Neural cell (in vitro differentiated cells): Measurements from ENCODE around the gene KIFC1. TPM values are rescaled to one million over a fixed set of nuclear protein-coding genes. Genes with fewer than 3 reads are reported as not detected.

Source experiments
- H2AFZ ChIP-seq: fragments of 200-600, 300-800 bp; sonication (generic), shearing (Covaris generic); 2 replicates; pipeline ENCODE4 v1.6.0; 2014; ENCODE audit warnings: low read depth, mild to moderate bottlenecking, antibody characterized with exemption, low read length, moderate library complexity
- H3F3A ChIP-seq: fragments of 200-600 bp; shearing (Covaris generic); 2 replicates; pipeline ENCODE4 v1.6.1; 2016; ENCODE audit warnings: mild to moderate bottlenecking, moderate library complexity, mixed read lengths, antibody characterized with exemption, low read length; ENCODE audit not compliant: insufficient read depth, poor library complexity, severe bottlenecking
- H3K27ac ChIP-seq: fragments of 200-600, 300-800 bp; sonication (generic), shearing (Covaris generic); 2 replicates; pipeline ENCODE4 v1.5.1; 2014; ENCODE audit warnings: mild to moderate bottlenecking, low read length, moderate library complexity
- H3K27me3 ChIP-seq: fragments of 300-800, 200-600 bp; sonication (generic), shearing (Covaris generic); 2 replicates; pipeline ENCODE4 v1.6.0; 2014; ENCODE audit warnings: mild to moderate bottlenecking, low read depth, low read length, moderate library complexity; ENCODE audit not compliant: insufficient read depth
- H3K36me3 ChIP-seq: fragments of 300-800, 200-600 bp; sonication (generic), shearing (Covaris generic); 2 replicates; pipeline ENCODE4 v1.5.1; 2014; ENCODE audit warnings: mild to moderate bottlenecking, antibody characterized with exemption, low read length, moderate library complexity; ENCODE audit not compliant: insufficient read depth
- H3K4me2 ChIP-seq: fragments of 300-800, 200-600 bp; sonication (generic), shearing (Covaris generic); 2 replicates; pipeline ENCODE4 v1.6.0; 2014; ENCODE audit warnings: mild to moderate bottlenecking, low read length
- H3K4me3 ChIP-seq: fragments of 300-800, 200-600 bp; sonication (generic), shearing (Covaris generic); 2 replicates; pipeline ENCODE4 v1.5.1; 2014; ENCODE audit warnings: mild to moderate bottlenecking, low read length, moderate library complexity
- H3K79me2 ChIP-seq: fragments of 200-600 bp; shearing (Covaris generic); replicated peaks from 2 replicates; pipeline ENCODE4 v1.6.0; 2014; ENCODE audit warnings: mild to moderate bottlenecking, low read length, moderate library complexity; ENCODE audit not compliant: insufficient read depth
- H3K9ac ChIP-seq: fragments of 300-800, 200-600 bp; sonication (generic), shearing (Covaris generic); 2 replicates; pipeline ENCODE4 v1.6.1; 2016; ENCODE audit warnings: mild to moderate bottlenecking, low read length, mixed read lengths
- H3K9me2 ChIP-seq: fragments of 200-600 bp; shearing (Covaris generic); 2 replicates; pipeline ENCODE4 v1.6.1; 2016; ENCODE audit warnings: mild to moderate bottlenecking, low read length, mixed read lengths; ENCODE audit not compliant: insufficient read depth
- H3K9me3 ChIP-seq: fragments of 200-600, 300-800 bp; sonication (generic), shearing (Covaris generic); 2 replicates; pipeline ENCODE4 v1.6.1; 2016; ENCODE audit warnings: mild to moderate bottlenecking, mixed run types, low read length, moderate library complexity, mixed read lengths
- H4K20me1 ChIP-seq: fragments of 200-600 bp; shearing (Covaris generic); 2 replicates; pipeline ENCODE4 v1.6.1; 2016; ENCODE audit warnings: mild to moderate bottlenecking, mixed run types; ENCODE audit not compliant: insufficient read depth
- EP300 ChIP-seq: fragments of 450-650 bp; conservative IDR thresholded peaks from 2 replicates; pipeline ENCODE4 v1.6.1; 2014; ENCODE audit warnings: antibody characterized with exemption, mild to moderate bottlenecking, moderate library complexity; ENCODE audit not compliant: poor library complexity, severe bottlenecking
- EZH2 ChIP-seq: fragments of 200-600, 300-800 bp; shearing (Covaris generic), sonication (generic); IDR thresholded peaks from 2 replicates; pipeline ENCODE4 v1.6.1; 2014; ENCODE audit warnings: antibody characterized with exemption, low read length, borderline replicate concordance, mild to moderate bottlenecking; ENCODE audit not compliant: insufficient read depth, poor library complexity, severe bottlenecking
- MXI1 ChIP-seq: fragments of 450-650 bp; conservative IDR thresholded peaks from 2 replicates; pipeline ENCODE4 v1.6.1; 2014; ENCODE audit warnings: antibody characterized with exemption, mild to moderate bottlenecking; ENCODE audit not compliant: poor library complexity, severe bottlenecking
- POLR2AphosphoS5 ChIP-seq: IDR thresholded peaks from 2 replicates; pipeline ENCODE4 v1.6.1; 2012
- RAD21 ChIP-seq: fragments of 450-650 bp; conservative IDR thresholded peaks from 2 replicates; pipeline ENCODE4 v1.6.1; 2014; ENCODE audit warnings: antibody characterized with exemption, mild to moderate bottlenecking, moderate library complexity
- REST ChIP-seq: IDR thresholded peaks from 2 replicates; pipeline ENCODE4 v1.6.1; 2012; ENCODE audit warnings: borderline replicate concordance
- SMC3 ChIP-seq: fragments of 450-650 bp; conservative IDR thresholded peaks from 2 replicates; pipeline ENCODE4 v1.6.1; 2014; ENCODE audit warnings: antibody characterized with exemption, mild to moderate bottlenecking, moderate library complexity; ENCODE audit not compliant: poor library complexity
- TAF1 ChIP-seq: IDR thresholded peaks from 2 replicates; pipeline ENCODE4 v1.6.1; 2012; ENCODE audit warnings: low read depth
- polyA plus RNA-seq: library from polyadenylated mRNA; depleted of rRNA; stranded (reverse); fragments of >200 nt; gene quantifications from 2 replicates; pipeline ENCODE4 v1.2.3, GENCODE V29; 2014
- TF ChIP-seq, protein P1 (sequence below): fragments of 450-650 bp; IDR thresholded peaks from 2 replicates; pipeline ENCODE4 v1.5.1; 2014; ENCODE audit warnings: antibody characterized with exemption, mild to moderate bottlenecking, moderate library complexity; ENCODE audit not compliant: poor library complexity, severe bottlenecking

KIFC1 gene
- polyA plus RNA-seq, 1 donor from 2014 or later = 0.52 TPM

- no peaks in the 10 kb centered on the region for H3F3A ChIP-seq
- no peak overlapping the region for H3K9ac ChIP-seq
- H3K27ac ChIP-seq = no peak overlapping the region
- H3K27me3 ChIP-seq = no peaks in the 10 kb centered on the region
- no peaks in the 10 kb centered on the region for H3K36me3 ChIP-seq
- H2AFZ ChIP-seq = no peak overlapping the region
- no peaks in the 10 kb centered on the region for H3K9me3 ChIP-seq
- TF ChIP-seq REST = no peak
- TF ChIP-seq, protein P1, sequence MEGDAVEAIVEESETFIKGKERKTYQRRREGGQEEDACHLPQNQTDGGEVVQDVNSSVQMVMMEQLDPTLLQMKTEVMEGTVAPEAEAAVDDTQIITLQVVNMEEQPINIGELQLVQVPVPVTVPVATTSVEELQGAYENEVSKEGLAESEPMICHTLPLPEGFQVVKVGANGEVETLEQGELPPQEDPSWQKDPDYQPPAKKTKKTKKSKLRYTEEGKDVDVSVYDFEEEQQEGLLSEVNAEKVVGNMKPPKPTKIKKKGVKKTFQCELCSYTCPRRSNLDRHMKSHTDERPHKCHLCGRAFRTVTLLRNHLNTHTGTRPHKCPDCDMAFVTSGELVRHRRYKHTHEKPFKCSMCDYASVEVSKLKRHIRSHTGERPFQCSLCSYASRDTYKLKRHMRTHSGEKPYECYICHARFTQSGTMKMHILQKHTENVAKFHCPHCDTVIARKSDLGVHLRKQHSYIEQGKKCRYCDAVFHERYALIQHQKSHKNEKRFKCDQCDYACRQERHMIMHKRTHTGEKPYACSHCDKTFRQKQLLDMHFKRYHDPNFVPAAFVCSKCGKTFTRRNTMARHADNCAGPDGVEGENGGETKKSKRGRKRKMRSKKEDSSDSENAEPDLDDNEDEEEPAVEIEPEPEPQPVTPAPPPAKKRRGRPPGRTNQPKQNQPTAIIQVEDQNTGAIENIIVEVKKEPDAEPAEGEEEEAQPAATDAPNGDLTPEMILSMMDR = no peak
- TF ChIP-seq SMC3 = no peak
- TF ChIP-seq EZH2 = no peak
- TF ChIP-seq TAF1 = no peak
- TF ChIP-seq EP300 = no peak
- no peak for TF ChIP-seq POLR2AphosphoS5
- no peak for TF ChIP-seq MXI1
- no peak for TF ChIP-seq RAD21
- H3K4me2 ChIP-seq = no peak overlapping the region
- H3K4me3 ChIP-seq = no peak overlapping the region
- no peaks in the 10 kb centered on the region for H3K79me2 ChIP-seq
- H3K9me2 ChIP-seq = no peaks in the 10 kb centered on the region
- no peaks in the 10 kb centered on the region for H4K20me1 ChIP-seq
Observed at GRCh38 chr6:33404884-33405283, 13.3 kb downstream of the KIFC1 start.

- H3K36me3 ChIP-seq = no peaks in the 10 kb centered on the region
Observed at GRCh38 chr6:33405386-33405940, 13.8 kb downstream of the KIFC1 start.

More at GRCh38 chr6:33405386-33405940, 13.8 kb downstream of the KIFC1 start:
- H3K27me3 ChIP-seq = no peaks in the 10 kb centered on the region
- no peak overlapping the region for H3K9ac ChIP-seq
- H2AFZ ChIP-seq = no peak overlapping the region
- no peak overlapping the region for H3K4me3 ChIP-seq
- no peaks in the 10 kb centered on the region for H3K79me2 ChIP-seq
- TF ChIP-seq REST = no peak
- TF ChIP-seq, protein P1 = no peak
- TF ChIP-seq POLR2AphosphoS5 = no peak
- no peak for TF ChIP-seq RAD21
- no peak overlapping the region for H3K27ac ChIP-seq
- no peaks in the 10 kb centered on the region for H3F3A ChIP-seq
- no peak overlapping the region for H3K4me2 ChIP-seq
- H3K9me2 ChIP-seq = no peaks in the 10 kb centered on the region
- no peaks in the 10 kb centered on the region for H3K9me3 ChIP-seq
- H4K20me1 ChIP-seq = no peaks in the 10 kb centered on the region
